K562 (cell line): Measurements from ENCODE around the gene TMEM43. TPM values are rescaled to one million over a fixed set of nuclear protein-coding genes. Genes with fewer than 3 reads are reported as not detected.

ENCODE experiments used
- ATAC-seq: fragments of 200-7000 bp; cut with Tn5 transposase; 3 replicates; pipeline ENCODE4 v1.9.1; 2020; ENCODE audit warnings: moderate library complexity
- BruUV-seq: library from RNA; stranded (reverse); fragments of 400-500 nt; replicated peaks from 2 replicates; lab custom pipeline; 2021; lab: Mats Ljungman, UMichigan
- CTCF ChIA-PET: fragments of 300-600 bp; formaldehyde crosslinking; extraction: SDS; loops from one replicate; lab custom pipeline; 2021; ENCODE audit warnings: low intra/inter-chr PET ratio; lab: Yijun Ruan, JAX
- POLR2A ChIA-PET: fragments of 300-600, 350-650 bp; sonication (Branson Sonifier 250); formaldehyde crosslinking; extraction: SDS; loops from one replicate; lab custom pipeline; 2021; ENCODE audit warnings: antibody characterized with exemption, inconsistent platforms; lab: Yijun Ruan, JAX
- DNase-seq, 4 experiments: peaks; one replicate each; pipeline versions ENCODE4 v3.0.0 to v3.0.0-alpha.2; 2011 to 2018; ENCODE audit warnings: low spot score in 3 of 4, mixed read lengths in 3 of 4; ENCODE audit errors: extremely low read depth in 1 of 4
- FAIRE-seq: peaks from 2 replicates; lab custom pipeline; 2011; peaks lifted over from hg19 to GRCh38; lab: Jason Lieb, UNC
- H2AFZ ChIP-seq: 2 replicates; pipeline ENCODE4 v1.6.0; 2011; ENCODE audit warnings: low read depth, low read length, control low read depth, inconsistent platforms
- H3K27ac ChIP-seq: fragments of 200-600 bp; 3 replicates; pipeline ENCODE4 v1.8.0; 2011; ENCODE audit warnings: low read depth, mild to moderate bottlenecking, control low read depth, inconsistent platforms, low read length, moderate library complexity, mixed read lengths; ENCODE audit errors: extremely low read depth
- H3K27me3 ChIP-seq, 2 experiments: fragments of 300-600 bp in 1 of 2; 2 replicates in 1 of 2; 3 replicates in 1 of 2; pipeline versions ENCODE4 v1.6.0 to v1.8.0; 2011; ENCODE audit warnings: inconsistent platforms in 2 of 2, low read length in 2 of 2, mild to moderate bottlenecking in 1 of 2, mixed read lengths in 1 of 2, moderate library complexity in 1 of 2; ENCODE audit not compliant: control insufficient read depth in 2 of 2, insufficient read depth in 2 of 2
- H3K36me3 ChIP-seq: fragments of 300-600 bp; 3 replicates; pipeline ENCODE4 v1.8.0; 2011; ENCODE audit warnings: mild to moderate bottlenecking, low read length, inconsistent platforms; ENCODE audit not compliant: control insufficient read depth, insufficient read depth
- H3K4me1 ChIP-seq, 2 experiments: fragments of 200-600 bp in 1 of 2; replicated peaks in 1 of 2; 2 replicates in 1 of 2; 3 replicates in 1 of 2; pipeline versions ENCODE4 v1.5.1 to v1.8.0; 2011; ENCODE audit warnings: inconsistent platforms in 2 of 2, low read length in 2 of 2, mild to moderate bottlenecking in 1 of 2, mixed read lengths in 1 of 2, moderate library complexity in 1 of 2; ENCODE audit not compliant: control insufficient read depth in 2 of 2, insufficient read depth in 2 of 2
- H3K4me2 ChIP-seq: 2 replicates; pipeline ENCODE4 v1.6.1; 2011; ENCODE audit warnings: low read length, control low read depth, inconsistent platforms, mixed read lengths; ENCODE audit not compliant: insufficient read depth
- H3K4me3 ChIP-seq: fragments of 200-600 bp; sonication (generic), shearing (Covaris generic); 2 replicates; pipeline ENCODE4 v1.5.1; 2016; ENCODE audit warnings: control low read depth, inconsistent platforms
- H3K79me2 ChIP-seq: fragments of 200-600 bp; 3 replicates; pipeline ENCODE4 v1.8.0; 2011; ENCODE audit warnings: low read length, inconsistent platforms; ENCODE audit not compliant: control insufficient read depth, insufficient read depth
- H3K9ac ChIP-seq, 2 experiments: 2 replicates each; pipeline versions ENCODE4 v1.6.0 to v1.6.1; 2011; ENCODE audit warnings: low read depth in 2 of 2, low read length in 2 of 2, control low read depth in 1 of 2, inconsistent platforms in 1 of 2, mild to moderate bottlenecking in 1 of 2, mixed read lengths in 1 of 2; ENCODE audit not compliant: insufficient read depth in 1 of 2
- H3K9me1 ChIP-seq: one replicate; pipeline ENCODE4 v1.6.0; 2011; ENCODE audit warnings: inconsistent platforms, mild to moderate bottlenecking, low read length, moderate library complexity; ENCODE audit not compliant: control insufficient read depth, insufficient read depth
- H3K9me3 ChIP-seq: replicated peaks from 2 replicates; pipeline ENCODE4 v1.5.1; 2011; ENCODE audit warnings: low read depth, low read length, inconsistent platforms; ENCODE audit not compliant: control insufficient read depth, insufficient read depth
- H4K20me1 ChIP-seq: replicated peaks from 2 replicates; pipeline ENCODE4 v1.6.1; 2011; ENCODE audit warnings: low read length, inconsistent platforms, mixed read lengths; ENCODE audit not compliant: control insufficient read depth, insufficient read depth
- KLF1 ChIP-seq: fragments of 450-650 bp; IDR thresholded peaks from 2 replicates; pipeline ENCODE4 v1.6.1; 2016; ENCODE audit warnings: missing genetic modification characterization, missing compliant biosample characterization
- LEF1 ChIP-seq: fragments of 450-650 bp; IDR thresholded peaks from 2 replicates; pipeline ENCODE4 v1.6.1; 2016; ENCODE audit warnings: mild to moderate bottlenecking
- MYBL2 ChIP-seq, 2 experiments: fragments of 450-650 bp in 1 of 2; sonication (generic) in 1 of 2; formaldehyde crosslinking in 1 of 2; IDR thresholded peaks; 2 replicates each; pipeline versions ENCODE4 v1.6.1 to v1.8.1; 2017 to 2022; ENCODE audit warnings: borderline replicate concordance in 1 of 2, inconsistent platforms in 1 of 2, low read depth in 1 of 2, mild to moderate bottlenecking in 1 of 2, missing genetic modification reagents in 1 of 2, moderate library complexity in 1 of 2
- RBFOX2 ChIP-seq: fragments of 200-400 bp; formaldehyde crosslinking; IDR thresholded peaks from 2 replicates; pipeline ENCODE4 v1.6.1; 2017; ENCODE audit warnings: low read depth, mild to moderate bottlenecking, low read length, moderate library complexity
- ZC3H11A ChIP-seq: IDR thresholded peaks from 2 replicates; pipeline ENCODE4 v1.6.1; 2012; ENCODE audit warnings: low read depth, low read length, improper control_type of control experiment
- ZNF121 ChIP-seq: sonication (generic); formaldehyde crosslinking; conservative IDR thresholded peaks from 2 replicates; pipeline ENCODE4 v1.8.0; 2022; ENCODE audit warnings: missing genetic modification reagents
- WGBS: fragments of 100-300 bp; shearing (Covaris generic); methylation state at CpG from one replicate; pipeline ENCODE4 v1.1.6; 2016; ENCODE audit warnings: low coverage, mixed read lengths; ENCODE audit not compliant: insufficient coverage; ENCODE audit errors: missing lambda C conversion rate; 5-methylcytosine and 5-hydroxymethylcytosine counted together
- in situ Hi-C: fragments of 300-500 bp; cut with MboI; formaldehyde crosslinking; loops from 4 replicates; pipeline ENCODE4 v1.15.0; 2018; ENCODE audit warnings: inconsistent platforms, mixed read lengths
- intact Hi-C: fragments of 100-400 bp; cut with micrococcal nuclease; formaldehyde crosslinking; loops from 2 replicates; pipeline ENCODE4 v1.14.2; 2022
- polyA plus RNA-seq, 8 experiments: library from polyadenylated mRNA; depleted of rRNA in 4 of 8; stranded (reverse) in 5 of 8; unstranded in 3 of 8; fragments of >200 nt; fragmentation: Nextera tagmentation in 2 of 8; fragmentation: Illumina TruSeq in 1 of 8; extraction: Ambion mirVana in 2 of 8; extraction: Trizol in 1 of 8; gene quantifications; 2 replicates each; pipeline versions ENCODE4 v1.2.1 to v1.2.3, GENCODE V29; 2011 to 2014; ENCODE audit warnings: inconsistent platforms in 1 of 8, missing spikeins in 1 of 8
- total RNA-seq, 7 experiments: library from RNA; depleted of rRNA in 6 of 7; stranded (reverse); fragments of >200 nt in 6 of 7; fragmentation: Illumina TruSeq in 2 of 7; extraction: Trizol in 2 of 7; gene quantifications; 2 replicates each; pipeline versions ENCODE4 v1.2.1 to v1.2.3, GENCODE V29; 2011 to 2021; ENCODE audit warnings: low replicate concordance in 1 of 7

Gene TMEM43
- total and polyA plus RNA-seq, 9 of the 15 experiments (the other 6 are each of a cell fraction or from before 2014, with no cell fraction given): 16.7 to 46.1 (median 35.7) TPM

DNA sequence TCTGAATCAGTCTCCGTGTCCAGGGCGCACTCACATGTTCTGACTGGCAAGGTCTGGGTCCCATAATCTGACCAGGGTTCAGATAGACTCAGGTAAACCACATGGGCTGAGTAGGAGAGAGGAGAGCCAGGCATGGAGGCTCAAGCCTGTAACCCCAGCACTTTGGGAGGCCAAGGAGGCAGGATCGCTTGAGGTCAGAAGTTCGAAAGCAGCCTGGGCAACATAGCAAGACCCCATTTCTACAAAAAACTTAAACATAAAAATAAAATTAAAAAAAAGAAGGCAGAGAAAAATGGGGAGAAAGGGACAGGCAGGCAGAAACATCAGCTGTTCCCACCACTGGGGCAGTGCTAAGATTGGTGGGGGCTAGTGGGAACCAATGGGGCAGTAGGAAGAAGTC is 5.4 kb downstream of the TMEM43 start:
- Histone ChIP-seq H3K9me3 (no peaks in the 10 kb centered on the region), H2AFZ (no peak overlapping the region), H4K20me1 (peaks cover 10% of the 10 kb centered on the region), H3K9ac (no peak overlapping the region), H3K27ac (no peak overlapping the region), H3K9me1 (peaks cover 5% of the 10 kb centered on the region), H3K27me3 (no peaks in the 10 kb centered on the region), H3K4me2 (no peak overlapping the region), H3K36me3 (peaks cover 87% of the 10 kb centered on the region), H3K4me3 (no peak overlapping the region), H3K79me2 (peaks cover 38% of the 10 kb centered on the region), H3K4me1 (peaks cover 13 to 17% of the 10 kb centered on the region in 2 experiments)
- ChIA-PET CTCF (no interaction called here), POLR2A (interaction anchor here (1.0 to 2.1 kb wide), 2 partner anchors 10 to 15 kb away, joined by 3 to 6 read pairs; no protein-coding TSS in a partner anchor)
- BruUV-seq: no TSS peak
- 97% methylated on average over 4 of the region's 4 CpGs for WGBS
- intact Hi-C loops (no loop called here), in situ Hi-C loops (no loop called here)
- DNase-seq (no peak), ATAC-seq (no peak), FAIRE-seq (no peak)
- TF ChIP-seq ZC3H11A (no peak), ZNF121 (peak; percentile 69; the same call in 1 of the 2 replicates)

DNA sequence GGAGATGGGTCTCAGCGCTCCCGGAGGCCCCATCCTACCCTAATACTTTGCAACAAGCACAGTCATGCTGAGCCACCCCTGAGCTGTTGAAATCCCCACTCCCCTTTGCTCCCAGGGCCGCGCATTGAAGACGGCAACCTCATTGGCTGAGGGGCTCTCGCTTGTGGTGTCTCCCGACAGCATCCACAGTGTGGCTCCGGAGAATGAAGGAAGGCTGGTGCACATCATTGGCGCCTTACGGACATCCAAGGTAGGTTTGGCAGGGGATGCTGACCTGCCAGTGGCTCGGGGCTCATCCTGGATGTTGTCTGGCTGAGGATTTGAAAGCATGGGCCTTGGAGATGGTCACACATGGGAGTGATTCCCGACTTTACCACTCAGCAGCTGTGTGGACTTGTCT is 5.9 kb downstream of the TMEM43 start:
- in situ Hi-C loops: no loop called here
- Histone ChIP-seq H3K27me3 (no peaks in the 10 kb centered on the region), H3K4me3 (no peak overlapping the region), H3K9me1 (peaks cover 5% of the 10 kb centered on the region), H3K36me3 (peaks cover 91% of the 10 kb centered on the region), H3K27ac (no peak overlapping the region), H3K9ac (no peak overlapping the region), H3K4me2 (no peak overlapping the region), H3K79me2 (peaks cover 33% of the 10 kb centered on the region), H3K9me3 (no peaks in the 10 kb centered on the region), H2AFZ (no peak overlapping the region), H3K4me1 (peaks cover 10 to 17% of the 10 kb centered on the region in 2 experiments), H4K20me1 (peaks cover 10% of the 10 kb centered on the region)
- TF ChIP-seq LEF1 (no peak), MYBL2 (IDR thresholded peaks at IDR 0.05; ENCODE audit: low read depth) (no peak), MYBL2 (CRISPR knock-in tag; IDR thresholded peaks at IDR 0.05; ENCODE audit: borderline replicate concordance) (peak; percentile 41; the same call in 1 of the 2 replicates), KLF1 (tag) (no peak), RBFOX2 (0 out of 2 replicates have a peak, but pooled peaks have one; percentile 14)
- ATAC-seq: no peak
- intact Hi-C loops: no loop called here
- CTCF ChIA-PET: no interaction called here
- FAIRE-seq: no peak
- BruUV-seq: no TSS peak
- no peak for DNase-seq
- 92% methylated on average over 12 of the region's 12 CpGs for WGBS
- POLR2A ChIA-PET: interaction anchor here (0.7 to 2.1 kb wide), 3 partner anchors 10 to 166 kb away, joined by 3 to 6 read pairs (median 3); no protein-coding TSS in a partner anchor
